IPS DF 6.9 (cell line): ENCODE results near the gene ACADVL.

Source experiments
- DNase-seq: peaks from one replicate; pipeline ENCODE4 v3.0.0-alpha.2; 2013; ENCODE audit warnings: low read depth, low spot score
- H3K27ac ChIP-seq: one replicate; pipeline ENCODE4 v1.5.1; 2013; ENCODE audit warnings: low read length, control low read depth
- H3K27me3 ChIP-seq: 2 replicates; pipeline ENCODE4 v1.6.1; 2013; ENCODE audit warnings: mild to moderate bottlenecking, low read length; ENCODE audit not compliant: control insufficient read depth, insufficient read depth
- H3K36me3 ChIP-seq: 2 replicates; pipeline ENCODE4 v1.6.1; 2013; ENCODE audit warnings: low read length; ENCODE audit not compliant: control insufficient read depth, insufficient read depth
- H3K4me1 ChIP-seq: 2 replicates; pipeline ENCODE4 v1.6.1; 2013; ENCODE audit warnings: low read length; ENCODE audit not compliant: control insufficient read depth, insufficient read depth
- H3K4me3 ChIP-seq: 2 replicates; pipeline ENCODE4 v1.5.1; 2013; ENCODE audit warnings: mild to moderate bottlenecking, low read length
- H3K9me3 ChIP-seq: 2 replicates; pipeline ENCODE4 v1.6.1; 2013; ENCODE audit warnings: low read length, inconsistent platforms; ENCODE audit not compliant: control insufficient read depth, insufficient read depth
- WGBS: extraction: QIAGEN DNeasy Blood & Tissue Kit; methylation state at CpG from one replicate; pipeline ENCODE4 v1.1.7; 2013; ENCODE audit warnings: mixed read lengths, missing lambda C conversion rate; ENCODE audit not compliant: insufficient read length, insufficient coverage; 5-methylcytosine and 5-hydroxymethylcytosine counted together

Gene ACADVL

GRCh38 chr17:7208027-7208571, 11.6 kb upstream of the ACADVL start:
- H3K27me3 ChIP-seq: no peaks in the 10 kb centered on the region
- peaks cover 8% of the 10 kb centered on the region; the same call in 1 of the 2 replicates for H3K36me3 ChIP-seq
- peak overlapping the region; percentile 14; the same call in 1 of the 2 replicates for H3K4me3 ChIP-seq
- H3K27ac ChIP-seq: no peak overlapping the region
- no CpG with 5 or more reads among the region's 21 CpGs for WGBS
- no peak for DNase-seq
- peaks cover 17% of the 10 kb centered on the region for H3K4me1 ChIP-seq
- no peaks in the 10 kb centered on the region for H3K9me3 ChIP-seq

GRCh38 chr17:7208754-7209460, 10.8 kb upstream of the ACADVL start:
- no peak for DNase-seq
- Histone ChIP-seq H3K4me3 (no peak overlapping the region), H3K27me3 (no peaks in the 10 kb centered on the region), H3K27ac (no peak overlapping the region), H3K9me3 (no peaks in the 10 kb centered on the region), H3K4me1 (peaks cover 17% of the 10 kb centered on the region), H3K36me3 (0 out of 2 replicates have a peak, but pooled peaks cover 1% of the 10 kb centered on the region)
- no CpG with 5 or more reads among the region's 9 CpGs for WGBS

GRCh38 chr17:7211491-7212273, 8.1 kb upstream of the ACADVL start:
- WGBS: no CpG with 5 or more reads among the region's 37 CpGs

GRCh38 chr17:7213895-7214299, 5.8 kb upstream of the ACADVL start:
- Histone ChIP-seq H3K27me3 (no peaks in the 10 kb centered on the region), H3K4me3 (peak overlapping the region; percentile 34; the same call in 1 of the 2 replicates), H3K36me3 (no peaks in the 10 kb centered on the region), H3K27ac (no peak overlapping the region), H3K9me3 (no peaks in the 10 kb centered on the region), H3K4me1 (peaks cover 6% of the 10 kb centered on the region)
- no CpG with 5 or more reads among the region's 15 CpGs for WGBS
- peak; percentile 98 for DNase-seq

More at GRCh38 chr17:7211491-7212273, 8.1 kb upstream of the ACADVL start:
- no peaks in the 10 kb centered on the region for H3K36me3 ChIP-seq
- no peaks in the 10 kb centered on the region for H3K27me3 ChIP-seq
- no peaks in the 10 kb centered on the region for H3K9me3 ChIP-seq
- DNase-seq: no peak
- H3K4me1 ChIP-seq: peaks cover 13% of the 10 kb centered on the region
- H3K27ac ChIP-seq: no peak overlapping the region
- H3K4me3 ChIP-seq: peak overlapping the region; percentile 25; the same call in 1 of the 2 replicates

DNA sequence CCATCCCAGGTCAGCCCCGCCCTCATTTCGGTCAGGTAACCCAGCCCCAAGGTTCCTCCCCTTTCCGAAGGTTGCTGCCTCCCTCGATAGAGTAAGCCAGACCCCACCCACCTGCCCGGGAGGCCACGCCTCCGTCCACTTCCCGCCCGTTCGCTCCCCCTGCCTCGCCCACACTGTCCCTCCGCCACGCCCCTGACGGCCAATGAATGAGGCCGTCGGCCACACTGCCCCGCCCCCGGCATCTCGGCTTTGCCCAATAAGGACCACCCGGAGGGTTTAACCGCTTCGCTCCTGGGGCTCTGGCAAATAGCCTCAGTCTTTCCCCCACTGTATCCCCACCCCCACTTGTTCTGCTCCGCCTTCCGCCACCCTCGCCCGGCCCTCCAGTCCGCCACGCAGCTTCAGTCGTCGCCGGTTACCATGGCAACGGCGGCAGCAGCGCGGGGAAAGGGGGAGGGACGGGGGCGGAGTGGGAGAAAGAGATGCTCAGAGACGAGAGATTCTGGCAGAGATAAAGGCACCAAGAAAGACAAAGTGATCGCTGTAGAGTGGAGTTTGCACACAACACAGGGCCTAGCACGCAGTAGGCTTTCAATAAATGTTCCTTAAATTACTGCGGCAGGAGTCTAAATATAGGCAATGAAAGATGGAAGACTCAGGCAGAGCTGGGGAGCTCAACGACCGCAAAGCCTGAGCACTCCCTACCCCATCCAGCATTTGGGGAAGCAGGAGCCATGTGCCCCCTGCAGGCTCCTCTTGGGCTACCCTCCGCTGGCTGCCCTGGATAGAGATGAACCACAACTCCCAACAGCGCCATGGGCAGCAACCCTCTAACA, 5.2 kb upstream of the ACADVL start:
- Histone ChIP-seq H3K9me3 (no peaks in the 10 kb centered on the region), H3K27me3 (no peaks in the 10 kb centered on the region), H3K4me3 (peak overlapping the region; percentile 34; the same call in 1 of the 2 replicates), H3K27ac (no peak overlapping the region), H3K4me1 (peaks cover 3% of the 10 kb centered on the region), H3K36me3 (no peaks in the 10 kb centered on the region)
- DNase-seq: peak; percentile 99
- no CpG with 5 or more reads among the region's 45 CpGs for WGBS

GRCh38 chr17:7215136-7215638, 4.6 kb upstream of the ACADVL start:
- no CpG with 5 or more reads among the region's 9 CpGs for WGBS
- Histone ChIP-seq H3K27ac (no peak overlapping the region), H3K27me3 (no peaks in the 10 kb centered on the region), H3K36me3 (no peaks in the 10 kb centered on the region), H3K9me3 (no peaks in the 10 kb centered on the region), H3K4me1 (peaks cover 3% of the 10 kb centered on the region), H3K4me3 (no peak overlapping the region; the same call in 1 of the 2 replicates)
- peak; percentile 90 for DNase-seq

DNA sequence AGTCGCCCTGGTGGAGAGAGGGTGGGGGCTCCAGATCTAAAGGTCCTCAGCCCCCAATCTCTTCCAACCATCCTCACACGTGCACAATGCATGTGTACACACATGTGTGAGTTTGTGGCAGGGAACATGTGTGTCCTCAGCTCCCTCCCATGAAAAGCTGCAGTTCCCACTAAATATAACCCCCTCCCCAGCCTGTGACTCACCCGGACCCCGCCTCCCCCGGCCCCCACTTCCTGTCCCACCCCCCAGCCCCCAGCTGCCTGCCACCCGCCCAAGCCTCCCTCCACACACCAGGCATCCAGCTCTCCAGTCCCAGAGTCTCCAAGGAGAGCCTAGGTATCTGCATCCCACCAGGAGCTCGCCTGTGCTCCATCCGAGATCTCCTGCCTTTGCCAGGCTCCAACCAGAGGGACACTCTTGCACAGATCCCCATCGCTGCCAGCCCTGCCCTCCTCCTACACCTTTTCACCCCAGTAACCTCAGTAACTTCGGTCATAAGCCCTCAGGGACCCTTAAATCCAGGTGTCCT, 4.0 kb upstream of the ACADVL start:
- H3K36me3 ChIP-seq: no peaks in the 10 kb centered on the region
- H3K4me3 ChIP-seq: peak overlapping the region; percentile 13; the same call in 1 of the 2 replicates
- no peak overlapping the region for H3K27ac ChIP-seq
- H3K27me3 ChIP-seq: no peaks in the 10 kb centered on the region
- H3K9me3 ChIP-seq: no peaks in the 10 kb centered on the region
- no peak for DNase-seq
- peaks cover 3% of the 10 kb centered on the region for H3K4me1 ChIP-seq
- WGBS: no CpG with 5 or more reads among the region's 10 CpGs

- Histone ChIP-seq H3K27ac (no peak overlapping the region), H3K9me3 (no peaks in the 10 kb centered on the region), H3K4me1 (peaks cover 3% of the 10 kb centered on the region), H3K4me3 (peak overlapping the region; percentile 35; the same call in 1 of the 2 replicates), H3K27me3 (no peaks in the 10 kb centered on the region), H3K36me3 (0 out of 2 replicates have a peak, but pooled peaks cover 3% of the 10 kb centered on the region)
- no CpG with 5 or more reads among the region's 7 CpGs for WGBS
- no peak for DNase-seq
Measured at GRCh38 chr17:7216242-7217112, 3.3 kb upstream of the ACADVL start.
